ENCODE results near the gene NOX3.

GRCh38 chr6:155411154-155412052 is 44.2 kb downstream of the NOX3 start:
- TF ChIP-seq EZH2 (IDR thresholded peaks at IDR 0.05; ENCODE audit: borderline replicate concordance, low read depth, low read length, severe bottlenecking) (no peak), CTCF (IDR thresholded peaks at IDR 0.05; ENCODE audit: borderline replicate concordance, extremely low read depth, low read length, poor library complexity, severe bottlenecking) (no peak)

Measured in DND-41 (cell line).